IMR-90 (cell line): ENCODE results near the gene TEX2. TPM values are rescaled to one million over a fixed set of nuclear protein-coding genes. Genes with fewer than 3 reads are reported as not detected.

ENCODE experiments used
- ATAC-seq: fragments of 200-7000 bp; cut with Tn5 transposase; 2 replicates; pipeline ENCODE4 v1.9.1; 2020; ENCODE audit warnings: low read depth, mild to moderate bottlenecking, moderate library complexity
- BruUV-seq: library from RNA; stranded (reverse); fragments of 400-500 nt; replicated peaks from 2 replicates; lab custom pipeline; 2021; lab: Mats Ljungman, UMichigan
- CTCF ChIA-PET: fragments of 300-600 bp; formaldehyde crosslinking; extraction: SDS; loops from one replicate; lab custom pipeline; 2021; ENCODE audit warnings: antibody characterized with exemption; lab: Yijun Ruan, JAX
- POLR2A ChIA-PET: fragments of 300-600 bp; sonication (Branson Sonifier 250); formaldehyde crosslinking; loops from one replicate; lab custom pipeline; 2022; ENCODE audit warnings: antibody characterized with exemption; ENCODE audit not compliant: unreplicated experiment; lab: Charles Lee
- DNase-seq: peaks from one replicate; pipeline ENCODE4 v3.0.0; 2013
- H2AFZ ChIP-seq: replicated peaks from 2 replicates; pipeline ENCODE3; 2013; ENCODE audit warnings: low read length, mild to moderate bottlenecking; ENCODE audit not compliant: poor library complexity
- H2AK5ac ChIP-seq: 2 replicates; pipeline ENCODE4 v1.6.1; 2013; ENCODE audit warnings: low read depth, low read length, inconsistent platforms
- H2AK9ac ChIP-seq: replicated peaks from 2 replicates; pipeline ENCODE3; 2013; ENCODE audit warnings: mild to moderate bottlenecking, low read depth, low read length, moderate library complexity; ENCODE audit not compliant: poor library complexity
- H2BK120ac ChIP-seq: 2 replicates; pipeline ENCODE4 v1.6.1; 2013; ENCODE audit warnings: low read depth, low read length, inconsistent platforms
- H2BK15ac ChIP-seq: 3 replicates; pipeline ENCODE4 v1.6.1; 2013; ENCODE audit warnings: low read depth, low read length, inconsistent platforms
- H2BK20ac ChIP-seq: 2 replicates; pipeline ENCODE4 v1.6.1; 2013; ENCODE audit warnings: low read depth, mild to moderate bottlenecking, inconsistent platforms, low read length, moderate library complexity
- H2BK5ac ChIP-seq: 2 replicates; pipeline ENCODE4 v1.6.1; 2013; ENCODE audit warnings: mild to moderate bottlenecking, low read depth, low read length, inconsistent platforms; ENCODE audit not compliant: poor library complexity, severe bottlenecking
- H3K14ac ChIP-seq: replicated peaks from 2 replicates; pipeline ENCODE4 v1.6.1; 2013; ENCODE audit warnings: low read depth, low read length, inconsistent platforms
- H3K18ac ChIP-seq: 2 replicates; pipeline ENCODE4 v1.6.1; 2013; ENCODE audit warnings: low read depth, low read length, control low read depth
- H3K23ac ChIP-seq: 2 replicates; pipeline ENCODE4 v1.6.1; 2013; ENCODE audit warnings: low read depth, low read length, inconsistent platforms
- H3K27ac ChIP-seq: 2 replicates; pipeline ENCODE4 v1.5.1; 2013; ENCODE audit warnings: mild to moderate bottlenecking, control low read depth, low read length; ENCODE audit not compliant: insufficient read depth
- H3K27me3 ChIP-seq: 2 replicates; pipeline ENCODE4 v1.6.1; 2013; ENCODE audit warnings: low read length; ENCODE audit not compliant: control insufficient read depth, insufficient read depth
- H3K36me3 ChIP-seq: 2 replicates; pipeline ENCODE4 v1.6.1; 2013; ENCODE audit warnings: low read length, mixed read lengths; ENCODE audit not compliant: control insufficient read depth, insufficient read depth
- H3K4ac ChIP-seq: 2 replicates; pipeline ENCODE4 v1.6.1; 2013; ENCODE audit warnings: low read depth, low read length, inconsistent platforms
- H3K4me1 ChIP-seq: 2 replicates; pipeline ENCODE4 v1.6.1; 2013; ENCODE audit warnings: low read length, mixed read lengths; ENCODE audit not compliant: control insufficient read depth, insufficient read depth
- H3K4me2 ChIP-seq: 2 replicates; pipeline ENCODE4 v1.6.1; 2013; ENCODE audit warnings: low read depth, mild to moderate bottlenecking, control low read depth, low read length, moderate library complexity
- H3K4me3 ChIP-seq: 2 replicates; pipeline ENCODE4 v1.5.1; 2013; ENCODE audit warnings: low read depth, mild to moderate bottlenecking, control low read depth, low read length, moderate library complexity; ENCODE audit not compliant: insufficient read depth
- H3K56ac ChIP-seq: 2 replicates; pipeline ENCODE4 v1.6.1; 2013; ENCODE audit warnings: low read length, inconsistent platforms; ENCODE audit not compliant: insufficient read depth; ENCODE audit errors: extremely low read depth
- H3K79me1 ChIP-seq, 2 experiments: 2 replicates each; pipeline ENCODE4 v1.6.1; 2013; ENCODE audit warnings: low read length in 2 of 2, inconsistent platforms in 1 of 2, low read depth in 1 of 2
- H3K9ac ChIP-seq: 2 replicates; pipeline ENCODE4 v1.6.1; 2013; ENCODE audit warnings: low read depth, low read length, control low read depth
- H3K9me1 ChIP-seq: 2 replicates; pipeline ENCODE4 v1.6.1; 2013; ENCODE audit warnings: low read length, inconsistent platforms; ENCODE audit not compliant: insufficient read depth
- H3K9me3 ChIP-seq: 2 replicates; pipeline ENCODE4 v1.6.1; 2013; ENCODE audit warnings: low read length; ENCODE audit not compliant: control insufficient read depth, insufficient read depth
- H4K20me1 ChIP-seq: 2 replicates; pipeline ENCODE4 v1.6.1; 2013; ENCODE audit warnings: low read length, inconsistent platforms; ENCODE audit not compliant: insufficient read depth
- H4K5ac ChIP-seq: 2 replicates; pipeline ENCODE4 v1.6.1; 2013; ENCODE audit warnings: mild to moderate bottlenecking, low read depth, low read length, control low read depth
- H4K8ac ChIP-seq, 2 experiments: 2 replicates each; pipeline ENCODE4 v1.6.1; 2013; ENCODE audit warnings: low read depth in 2 of 2, low read length in 2 of 2, control low read depth in 1 of 2, inconsistent platforms in 1 of 2
- H4K91ac ChIP-seq: 2 replicates; pipeline ENCODE4 v1.6.1; 2013; ENCODE audit warnings: low read depth, low read length, inconsistent platforms; ENCODE audit not compliant: insufficient read depth
- BHLHE40 ChIP-seq: fragments of 150-350 bp; IDR thresholded peaks from 2 replicates; pipeline ENCODE4 v1.6.1; 2016; ENCODE audit warnings: mild to moderate bottlenecking, low read depth, low read length
- CEBPB ChIP-seq: IDR thresholded peaks from 2 replicates; pipeline ENCODE4 v1.6.1; 2012; ENCODE audit warnings: low read depth, low read length, improper control_type of control experiment
- FOS ChIP-seq: fragments of 150-350 bp; IDR thresholded peaks from 2 replicates; pipeline ENCODE4 v1.6.1; 2016; ENCODE audit warnings: low read depth, low read length
- NFE2L2 ChIP-seq: fragments of 150-350 bp; IDR thresholded peaks from 2 replicates; pipeline ENCODE4 v1.6.1; 2016; ENCODE audit warnings: low read depth, mild to moderate bottlenecking, low read length
- RCOR1 ChIP-seq: IDR thresholded peaks from 2 replicates; pipeline ENCODE4 v1.6.1; 2012; ENCODE audit warnings: mild to moderate bottlenecking, low read length, improper control_type of control experiment; ENCODE audit not compliant: insufficient replicate concordance
- WGBS, 2 experiments: methylation state at CpG; one replicate each; pipeline versions ENCODE4 v1.1.5 to v1.1.7; 2013; ENCODE audit warnings: missing lambda C conversion rate in 2 of 2; ENCODE audit not compliant: insufficient read length in 1 of 2; ENCODE audit errors: extremely low coverage in 2 of 2; 5-methylcytosine and 5-hydroxymethylcytosine counted together
- dilution Hi-C: fragments of 300-500 bp; cut with HindIII; formaldehyde crosslinking; loops from one replicate; pipeline ENCODE4 v1.14.3; 2018; ENCODE audit warnings: low sequenced_read_pairs; ENCODE audit not compliant: unreplicated experiment
- in situ Hi-C: fragments of 300-500 bp; cut with MboI; formaldehyde crosslinking; loops from 3 replicates; pipeline ENCODE4 v1.14.3; 2019; ENCODE audit warnings: low sequenced_read_pairs, inconsistent platforms, mixed read lengths
- intact Hi-C: fragments of 100-400 bp; cut with micrococcal nuclease; formaldehyde crosslinking; loops from 2 replicates; pipeline ENCODE4 v1.10.0; 2022
- polyA plus RNA-seq, 3 experiments: library from polyadenylated mRNA; depleted of rRNA; stranded (reverse); fragments of >200 nt; gene quantifications; 2 replicates each; pipeline ENCODE4 v1.2.3, GENCODE V29; 2012; ENCODE audit warnings: low replicate concordance in 1 of 3
- total RNA-seq: library from RNA; depleted of rRNA; stranded (reverse); fragments of >200 nt; gene quantifications from 2 replicates; pipeline ENCODE4 v1.2.3, GENCODE V29; 2012

The TEX2 gene
- total and polyA plus RNA-seq, 2 of the 4 experiments (the other 2 are of a cell fraction): 18.2 to 21.9 TPM

DNA sequence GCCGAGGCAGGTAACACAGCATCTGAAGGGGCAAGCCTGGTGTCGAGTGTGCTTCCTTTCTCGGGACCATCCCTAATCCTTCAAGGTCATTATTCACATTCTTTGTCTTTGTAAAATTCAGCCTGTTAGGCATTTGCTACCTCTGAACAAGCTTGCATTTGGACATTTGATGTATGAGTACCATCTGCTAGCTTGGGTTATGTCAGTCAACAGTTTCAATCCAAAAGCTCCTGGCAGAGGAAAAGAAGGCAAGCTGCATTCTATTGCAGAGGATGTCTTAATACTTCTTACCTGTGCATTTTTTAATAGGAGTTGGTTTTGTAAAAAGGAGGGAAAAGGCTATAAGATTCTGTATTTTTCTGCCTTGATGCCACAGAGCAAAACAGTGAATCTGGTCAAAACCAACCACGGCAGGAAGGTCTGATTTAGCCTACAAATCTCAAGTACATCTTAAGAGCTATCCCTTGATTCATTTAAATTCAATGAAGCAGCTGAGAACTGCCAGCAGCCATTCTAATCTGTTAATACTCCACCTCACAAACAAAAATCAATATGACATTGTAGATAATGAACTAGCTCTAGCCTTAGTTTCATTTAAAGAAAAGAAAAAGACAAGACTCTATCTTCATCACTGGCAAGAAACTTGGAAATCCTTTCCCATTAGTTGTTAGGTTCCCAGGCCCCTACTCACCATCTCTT lies 39.0 kb downstream of the TEX2 start:
- H3K14ac ChIP-seq: no peak overlapping the region
- no peaks in the 10 kb centered on the region for H3K36me3 ChIP-seq
- ChIA-PET POLR2A (no interaction called here), CTCF (interaction anchor here (0.6 to 1.2 kb wide), 3 partner anchors 13 to 258 kb away, joined by 3 to 4 read pairs (median 3); no protein-coding TSS in a partner anchor)
- H3K79me1 ChIP-seq: peaks cover 16 to 21% of the 10 kb centered on the region in 2 experiments
- no peak overlapping the region for H2AFZ ChIP-seq
- H3K9ac ChIP-seq: no peak overlapping the region
- dilution Hi-C loops: no loop called here
- no peak overlapping the region for H4K8ac ChIP-seq
- DNase-seq (no peak), ATAC-seq (no peak)
- no TSS peak for BruUV-seq
- 100% methylated on average over 1 of the region's 4 CpGs; no CpG with 5 or more reads in 1 of the 2 experiments for WGBS, 2 experiments
- H3K27me3 ChIP-seq: no peaks in the 10 kb centered on the region
- no peak overlapping the region for H2AK5ac ChIP-seq
- no peak overlapping the region for H2BK5ac ChIP-seq
- no peak overlapping the region for H2BK120ac ChIP-seq
- no peaks in the 10 kb centered on the region; the same call in 1 of the 2 replicates for H4K20me1 ChIP-seq
- H2BK15ac ChIP-seq: no peak overlapping the region
- no peak overlapping the region for H2AK9ac ChIP-seq
- no peak overlapping the region for H3K4me2 ChIP-seq
- no peaks in the 10 kb centered on the region for H3K9me3 ChIP-seq
- no peak overlapping the region for H2BK20ac ChIP-seq
- H3K18ac ChIP-seq: no peak overlapping the region
- H3K27ac ChIP-seq: no peak overlapping the region
- TF ChIP-seq CEBPB (no peak), NFE2L2 (no peak), RCOR1 (no peak), BHLHE40 (no peak), FOS (no peak)
- H3K9me1 ChIP-seq: 0 out of 2 replicates have a peak, but pooled peaks cover 4% of the 10 kb centered on the region
- intact Hi-C loops: no loop called here
- no peaks in the 10 kb centered on the region for H3K4me1 ChIP-seq
- H3K56ac ChIP-seq: no peak overlapping the region
- in situ Hi-C loops: no loop called here
- no peak overlapping the region for H4K5ac ChIP-seq
- H3K23ac ChIP-seq: no peak overlapping the region
- no peak overlapping the region for H3K4ac ChIP-seq
- no peak overlapping the region for H3K4me3 ChIP-seq
- H4K91ac ChIP-seq: no peak overlapping the region
